Endothelial cell of umbilical vein (primary cell): ENCODE data around the gene PTN. TPM values are rescaled to one million over a fixed set of nuclear protein-coding genes. Genes with fewer than 3 reads are reported as not detected.

Source experiments
- BruUV-seq: library from RNA; stranded (reverse); fragments of 400-500 nt; replicated peaks from 2 replicates; lab custom pipeline; 2021; lab: Mats Ljungman, UMichigan
- CTCF ChIA-PET: fragments of 300-600, 350-600 bp; sonication (Branson Sonifier 250); formaldehyde crosslinking; loops from one replicate; lab custom pipeline; 2021; ENCODE audit warnings: antibody characterized with exemption, inconsistent platforms; lab: Charles Lee
- POLR2A ChIA-PET: fragments of 300-600, 350-600 bp; sonication (Branson Sonifier 250); formaldehyde crosslinking; loops from one replicate; lab custom pipeline; 2021; ENCODE audit warnings: antibody characterized with exemption, inconsistent platforms; lab: Charles Lee
- DNase-seq: peaks from one replicate; pipeline ENCODE4 v3.0.0-alpha.2; 2011; ENCODE audit warnings: low read depth, low spot score
- FAIRE-seq: peaks from 2 replicates; lab custom pipeline; 2011; peaks lifted over from hg19 to GRCh38; lab: Jason Lieb, UNC
- H2AFZ ChIP-seq: 2 replicates; pipeline ENCODE4 v1.6.0; 2012; ENCODE audit warnings: low read depth, low read length, control low read depth, inconsistent platforms
- H3K27ac ChIP-seq: 2 replicates; pipeline ENCODE4 v1.5.1; 2011; ENCODE audit warnings: low read depth, mild to moderate bottlenecking, control low read depth, low read length, moderate library complexity; ENCODE audit not compliant: insufficient read depth
- H3K27me3 ChIP-seq, 2 experiments: 2 replicates each; pipeline versions ENCODE4 v1.6.0 to v1.6.1; 2011; ENCODE audit warnings: low read length in 2 of 2, mixed read lengths in 1 of 2; ENCODE audit not compliant: control insufficient read depth in 2 of 2, insufficient read depth in 2 of 2
- H3K36me3 ChIP-seq, 2 experiments: 2 replicates in 1 of 2; 3 replicates in 1 of 2; pipeline ENCODE4 v1.5.1; 2011; ENCODE audit warnings: low read length in 2 of 2, mild to moderate bottlenecking in 1 of 2, moderate library complexity in 1 of 2; ENCODE audit not compliant: control insufficient read depth in 2 of 2, insufficient read depth in 2 of 2; ENCODE audit errors: extremely low read depth in 1 of 2
- H3K4me1 ChIP-seq: 3 replicates; pipeline ENCODE4 v1.5.1; 2011; ENCODE audit warnings: mild to moderate bottlenecking, low read length; ENCODE audit not compliant: control insufficient read depth, insufficient read depth; ENCODE audit errors: extremely low read depth
- H3K4me2 ChIP-seq: 2 replicates; pipeline ENCODE4 v1.6.1; 2011; ENCODE audit warnings: low read length, control low read depth, mixed read lengths; ENCODE audit not compliant: insufficient read depth
- H3K4me3 ChIP-seq, 3 experiments: fragments of 200-600 bp in 1 of 3; sonication (generic), shearing (Covaris generic) in 1 of 3; replicated peaks in 1 of 3; 2 replicates each; pipeline ENCODE4 v1.5.1; 2011 to 2016; ENCODE audit warnings: control low read depth in 3 of 3, low read length in 3 of 3, mild to moderate bottlenecking in 2 of 3, inconsistent platforms in 1 of 3, low read depth in 1 of 3, moderate library complexity in 1 of 3; ENCODE audit not compliant: insufficient read depth in 1 of 3
- H3K79me2 ChIP-seq: 2 replicates; pipeline ENCODE4 v1.6.0; 2012; ENCODE audit warnings: low read length, inconsistent platforms; ENCODE audit not compliant: control insufficient read depth, insufficient read depth
- H3K9ac ChIP-seq: replicated peaks from 2 replicates; pipeline ENCODE3; 2011; ENCODE audit warnings: low read length, control low read depth; ENCODE audit not compliant: insufficient read depth; ENCODE audit errors: extremely low read depth
- H3K9me1 ChIP-seq: replicated peaks from 3 replicates; pipeline ENCODE4 v1.6.0; 2011; ENCODE audit warnings: mild to moderate bottlenecking, low read length; ENCODE audit not compliant: control insufficient read depth, insufficient read depth; ENCODE audit errors: extremely low read depth
- H3K9me3 ChIP-seq: replicated peaks from 2 replicates; pipeline ENCODE4 v1.5.1; 2012; ENCODE audit warnings: low read length, inconsistent platforms; ENCODE audit not compliant: control insufficient read depth, insufficient read depth
- H4K20me1 ChIP-seq: replicated peaks from 2 replicates; pipeline ENCODE3; 2011; ENCODE audit warnings: mild to moderate bottlenecking, low read length; ENCODE audit not compliant: control insufficient read depth, insufficient read depth; ENCODE audit errors: extremely low read depth
- EZH2 ChIP-seq: IDR thresholded peaks from 2 replicates; pipeline ENCODE4 v1.6.1; 2012; ENCODE audit warnings: borderline replicate concordance, low read depth, mild to moderate bottlenecking, moderate library complexity, low read length, inconsistent platforms; ENCODE audit not compliant: severe bottlenecking
- FOS ChIP-seq: IDR thresholded peaks from 2 replicates; pipeline ENCODE4 v1.6.1; 2011; ENCODE audit warnings: mild to moderate bottlenecking, low read length, moderate library complexity, borderline replicate concordance; ENCODE audit not compliant: insufficient read depth
- GATA2 ChIP-seq: IDR thresholded peaks from 2 replicates; pipeline ENCODE4 v1.7.0; 2011; ENCODE audit warnings: low read depth, mild to moderate bottlenecking, moderate library complexity, mixed read lengths, low read length; ENCODE audit not compliant: insufficient read length, insufficient read depth
- JUN ChIP-seq: IDR thresholded peaks from 2 replicates; pipeline ENCODE4 v1.6.1; 2011; ENCODE audit warnings: borderline replicate concordance, low read depth; ENCODE audit not compliant: insufficient read length, insufficient read depth
- MAX ChIP-seq: IDR thresholded peaks from 2 replicates; pipeline ENCODE4 v1.6.1; 2011; ENCODE audit not compliant: insufficient read depth, insufficient read length
- MYC ChIP-seq: IDR thresholded peaks from one replicate; pipeline ENCODE4 v1.6.1; 2011; ENCODE audit warnings: mild to moderate bottlenecking, low read depth, low read length
- POLR2A ChIP-seq: IDR thresholded peaks from 2 replicates; pipeline ENCODE4 v1.6.1; 2012; ENCODE audit warnings: low read depth, mild to moderate bottlenecking, control low read depth, low read length
- POLR2AphosphoS5 ChIP-seq: IDR thresholded peaks from 2 replicates; pipeline ENCODE4 v1.6.1; 2012; ENCODE audit warnings: low read depth, mild to moderate bottlenecking, control low read depth, low read length, moderate library complexity; ENCODE audit not compliant: insufficient read depth
- dilution Hi-C: fragments of 300-500 bp; cut with MboI; formaldehyde crosslinking; loops from one replicate; pipeline ENCODE4 v1.15.0; 2019; ENCODE audit warnings: low sequenced_read_pairs; ENCODE audit not compliant: extremely low pct_ligation_motif_present
- intact Hi-C: fragments of 100-400 bp; cut with micrococcal nuclease; formaldehyde crosslinking; loops from one replicate; pipeline ENCODE4 v1.10.0; 2022
- polyA plus RNA-seq, 4 experiments: library from polyadenylated mRNA; depleted of rRNA in 3 of 4; stranded (reverse) in 3 of 4; unstranded in 1 of 4; fragments of >200 nt; gene quantifications; 2 replicates each; pipeline versions ENCODE4 v1.2.1 to v1.2.3, GENCODE V29; 2011 to 2012; ENCODE audit warnings: missing spikeins in 1 of 4
- total RNA-seq: library from RNA; stranded (reverse); gene quantifications from 2 replicates; pipeline ENCODE4 v1.2.3, GENCODE V29; 2021
- TF ChIP-seq, protein P1 (sequence below), 2 donors: IDR thresholded peaks; 1 replicate in 1 of 2; 2 replicates in 1 of 2; pipeline ENCODE4 v1.5.1; 2011; ENCODE audit warnings: low read length in 2 of 2, mild to moderate bottlenecking in 2 of 2, moderate library complexity in 2 of 2, control low read depth in 1 of 2, inconsistent platforms in 1 of 2, low read depth in 1 of 2; ENCODE audit not compliant: insufficient read depth in 1 of 2; ENCODE audit errors: extremely low read depth in 1 of 2

Gene PTN
- total and polyA plus RNA-seq, 2 donors (not counting 3 experiments of a cell fraction or from before 2014, with no cell fraction given), result 0.07 TPM; not detected in 1

GRCh38 chr7:137335814-137336213 is 7.7 kb downstream of the PTN start:
- H3K4me1 ChIP-seq, result no peaks in the 10 kb centered on the region
- intact Hi-C loops (no loop called here), dilution Hi-C loops (no loop called here)
- no peak for DNase-seq
- no peaks in the 10 kb centered on the region for H3K36me3 ChIP-seq
- no peaks in the 10 kb centered on the region for H3K9me3 ChIP-seq
- H3K4me2 ChIP-seq, result no peak overlapping the region
- H4K20me1 ChIP-seq, result no peaks in the 10 kb centered on the region
- no peak overlapping the region for H3K27ac ChIP-seq
- H3K27me3 ChIP-seq, result no peaks in the 10 kb centered on the region
- H3K79me2 ChIP-seq, result no peaks in the 10 kb centered on the region
- H3K9ac ChIP-seq, result no peak overlapping the region
- H3K4me3 ChIP-seq, result no peak overlapping the region
- ChIA-PET POLR2A (no interaction called here), CTCF (no interaction called here)
- no peaks in the 10 kb centered on the region for H3K9me1 ChIP-seq
- no peak overlapping the region for H2AFZ ChIP-seq
- FAIRE-seq, result no peak
- TF ChIP-seq MAX (no peak), GATA2 (no peak), POLR2A (no peak), EZH2 (no peak), JUN (no peak), MYC (no peak), POLR2AphosphoS5 (no peak), FOS (no peak)
- TF ChIP-seq, protein P1, sequence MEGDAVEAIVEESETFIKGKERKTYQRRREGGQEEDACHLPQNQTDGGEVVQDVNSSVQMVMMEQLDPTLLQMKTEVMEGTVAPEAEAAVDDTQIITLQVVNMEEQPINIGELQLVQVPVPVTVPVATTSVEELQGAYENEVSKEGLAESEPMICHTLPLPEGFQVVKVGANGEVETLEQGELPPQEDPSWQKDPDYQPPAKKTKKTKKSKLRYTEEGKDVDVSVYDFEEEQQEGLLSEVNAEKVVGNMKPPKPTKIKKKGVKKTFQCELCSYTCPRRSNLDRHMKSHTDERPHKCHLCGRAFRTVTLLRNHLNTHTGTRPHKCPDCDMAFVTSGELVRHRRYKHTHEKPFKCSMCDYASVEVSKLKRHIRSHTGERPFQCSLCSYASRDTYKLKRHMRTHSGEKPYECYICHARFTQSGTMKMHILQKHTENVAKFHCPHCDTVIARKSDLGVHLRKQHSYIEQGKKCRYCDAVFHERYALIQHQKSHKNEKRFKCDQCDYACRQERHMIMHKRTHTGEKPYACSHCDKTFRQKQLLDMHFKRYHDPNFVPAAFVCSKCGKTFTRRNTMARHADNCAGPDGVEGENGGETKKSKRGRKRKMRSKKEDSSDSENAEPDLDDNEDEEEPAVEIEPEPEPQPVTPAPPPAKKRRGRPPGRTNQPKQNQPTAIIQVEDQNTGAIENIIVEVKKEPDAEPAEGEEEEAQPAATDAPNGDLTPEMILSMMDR (IDR thresholded peaks at IDR 0.05; ENCODE audit: extremely low read depth in 1 of 2, insufficient read depth in 1 of 2, low read depth in 1 of 2, low read length in 2 of 2), result no peak
- no TSS peak for BruUV-seq
